Hematopoietic multipotent progenitor cell (in vitro differentiated cells): ENCODE data around the gene SOCS6. TPM values are rescaled to one million over a fixed set of nuclear protein-coding genes. Genes with fewer than 3 reads are reported as not detected.

Experiments used
- DNase-seq, 3 donors: peaks; one replicate each; pipeline ENCODE4 v3.0.0-alpha.2; 2011 to 2015; ENCODE audit warnings: low read depth in 2 of 3, low spot score in 2 of 3
- total RNA-seq: library from RNA; depleted of rRNA; stranded (reverse); fragments of >200 nt; gene quantifications from one replicate; pipeline ENCODE4 v1.2.3, GENCODE V29; 2012

The SOCS6 gene
- total RNA-seq, 1 donor: 14.8 TPM

GRCh38 chr18:70288171-70288850 is 534 bp upstream of the SOCS6 start:
- DNase-seq: peak in 1 of 3 donors; percentile 19

- peak in 2 of 3 donors; percentile 38 to 43 for DNase-seq
Measured at GRCh38 chr18:70289351-70290312, 787 bp downstream of the SOCS6 start.

GRCh38 chr18:70290482-70291294 is 1.8 kb downstream of the SOCS6 start:
- DNase-seq: no peak

DNA sequence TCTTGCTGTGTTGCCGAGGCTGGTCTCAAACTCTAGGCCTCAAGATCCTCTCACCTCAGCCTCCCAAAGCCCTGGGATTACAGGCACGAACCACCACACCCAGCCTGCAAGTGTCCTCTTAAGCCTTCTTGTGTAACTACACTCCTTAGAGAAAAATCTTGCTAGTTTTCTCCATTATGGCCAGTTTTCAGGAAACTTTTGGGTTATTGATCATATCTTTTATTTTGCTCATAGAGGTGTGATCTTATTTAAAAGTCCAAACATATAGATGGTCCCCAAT is 2.4 kb downstream of the SOCS6 start:
- DNase-seq: no peak

- DNase-seq: no peak
Measured at GRCh38 chr18:70292628-70293027, 3.8 kb downstream of the SOCS6 start.

DNA sequence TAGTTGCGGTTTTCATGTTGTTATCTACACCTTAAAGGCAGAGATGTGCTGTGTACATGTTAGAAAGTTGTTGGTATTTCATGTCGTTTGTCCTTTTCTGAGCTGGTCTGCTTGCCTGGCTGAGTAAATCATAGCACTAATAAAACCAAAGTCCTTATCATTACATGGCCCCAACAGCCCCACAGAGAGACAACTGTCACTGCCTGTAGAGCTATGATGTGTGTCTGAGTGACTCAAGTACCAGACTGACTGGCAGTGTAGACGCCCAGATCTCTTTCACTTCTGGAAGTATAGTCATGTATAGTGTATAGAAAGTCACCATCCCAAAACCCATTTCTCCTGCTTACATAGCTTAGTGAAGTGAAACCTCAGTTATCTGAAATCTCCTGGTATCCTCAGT is 4.3 kb downstream of the SOCS6 start:
- DNase-seq: no peak

DNA sequence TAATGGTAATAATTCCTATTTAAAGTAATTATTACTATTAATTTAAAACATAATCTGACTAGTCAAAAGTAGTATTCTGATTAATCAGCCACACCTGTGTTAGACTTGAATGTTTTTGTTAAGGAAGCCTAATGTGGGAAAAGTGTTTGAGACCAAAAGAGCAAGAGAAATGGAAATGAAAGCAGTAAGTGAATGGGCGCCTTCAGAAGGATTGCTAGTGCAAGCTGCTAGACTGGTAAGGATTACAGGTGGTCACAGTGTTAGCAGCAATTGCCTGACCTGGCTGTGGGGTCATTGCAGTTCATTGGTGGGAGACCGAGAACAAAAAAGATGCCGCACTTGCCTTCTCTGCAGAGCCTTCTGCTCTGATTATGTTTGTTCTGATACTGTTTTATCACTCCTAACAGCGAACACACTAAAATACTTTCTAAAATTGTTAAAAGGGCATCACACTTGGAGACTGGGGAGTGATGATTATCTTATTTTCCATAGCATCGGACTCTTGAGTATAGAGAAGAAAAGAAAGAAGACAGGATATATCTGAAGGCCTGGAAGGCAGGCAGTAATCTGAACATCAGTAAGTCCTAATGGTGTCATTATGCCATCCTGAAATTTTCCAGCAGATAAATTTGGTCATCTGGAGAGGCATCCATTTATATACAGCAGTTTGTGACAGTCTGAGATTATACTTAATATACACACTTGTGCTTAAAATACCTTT is 5.8 kb downstream of the SOCS6 start:
- DNase-seq: no peak

GRCh38 chr18:70295192-70296188 is 6.6 kb downstream of the SOCS6 start:
- no peak for DNase-seq

- no peak for DNase-seq
Measured at GRCh38 chr18:70296289-70296688, 7.4 kb downstream of the SOCS6 start.

- DNase-seq: no peak
Measured at GRCh38 chr18:70296781-70297180, 7.9 kb downstream of the SOCS6 start.

DNA sequence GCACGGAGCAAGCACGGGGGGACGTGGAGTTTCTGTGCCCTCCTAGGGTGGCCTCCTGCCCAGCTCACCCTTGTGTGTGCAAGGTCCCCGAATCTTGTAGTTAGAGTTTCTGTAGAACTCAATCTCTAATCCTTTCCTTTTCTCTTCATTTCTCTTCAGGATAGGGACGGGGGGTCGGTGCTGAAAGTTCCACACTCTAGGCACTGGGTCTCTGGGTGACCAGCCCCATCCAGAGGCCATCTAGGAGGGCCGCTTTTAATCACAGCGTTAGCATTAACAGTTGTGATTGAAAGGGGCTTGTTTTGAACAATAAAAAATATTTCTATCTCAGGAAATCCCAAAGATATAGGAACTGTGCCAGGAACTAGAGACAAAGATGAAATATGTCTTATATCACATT is 10.5 kb downstream of the SOCS6 start:
- no peak for DNase-seq

- no peak for DNase-seq
Measured at GRCh38 chr18:70301667-70302066, 12.8 kb downstream of the SOCS6 start.

DNA sequence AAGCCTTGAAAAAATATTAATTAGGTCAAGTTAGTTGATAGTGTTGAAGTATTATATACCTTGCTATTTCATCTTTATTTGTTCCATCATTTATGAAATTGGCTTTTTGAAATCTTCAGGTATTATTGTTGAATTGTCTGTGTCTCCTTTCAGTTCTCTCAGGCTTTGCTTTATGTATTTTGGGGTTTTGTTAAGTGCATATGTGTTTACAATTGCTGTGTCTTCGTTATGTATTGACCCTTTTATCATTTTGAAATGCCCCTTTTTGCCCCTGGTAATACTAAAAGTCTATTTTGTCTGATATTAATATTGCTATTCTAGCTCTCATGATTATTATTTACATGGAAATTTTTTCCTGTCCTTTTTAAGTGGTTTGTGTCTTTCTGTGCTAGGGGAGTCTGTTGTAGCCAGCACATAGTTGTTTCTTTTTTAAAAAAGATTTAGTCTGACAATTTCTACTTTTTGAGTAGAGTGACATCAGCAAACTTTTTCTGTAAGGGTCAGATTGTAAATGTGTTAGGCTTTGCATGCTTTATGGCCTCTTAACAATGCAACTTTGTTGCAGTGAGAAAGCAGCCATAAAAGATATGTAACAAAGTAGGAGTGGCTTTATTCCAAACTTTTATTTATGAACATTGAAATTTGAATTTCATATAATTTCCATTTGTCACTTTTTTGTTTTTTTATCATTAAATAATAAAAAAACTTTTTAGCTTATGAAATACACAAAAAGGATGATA is 19.9 kb downstream of the SOCS6 start:
- no peak for DNase-seq

DNA sequence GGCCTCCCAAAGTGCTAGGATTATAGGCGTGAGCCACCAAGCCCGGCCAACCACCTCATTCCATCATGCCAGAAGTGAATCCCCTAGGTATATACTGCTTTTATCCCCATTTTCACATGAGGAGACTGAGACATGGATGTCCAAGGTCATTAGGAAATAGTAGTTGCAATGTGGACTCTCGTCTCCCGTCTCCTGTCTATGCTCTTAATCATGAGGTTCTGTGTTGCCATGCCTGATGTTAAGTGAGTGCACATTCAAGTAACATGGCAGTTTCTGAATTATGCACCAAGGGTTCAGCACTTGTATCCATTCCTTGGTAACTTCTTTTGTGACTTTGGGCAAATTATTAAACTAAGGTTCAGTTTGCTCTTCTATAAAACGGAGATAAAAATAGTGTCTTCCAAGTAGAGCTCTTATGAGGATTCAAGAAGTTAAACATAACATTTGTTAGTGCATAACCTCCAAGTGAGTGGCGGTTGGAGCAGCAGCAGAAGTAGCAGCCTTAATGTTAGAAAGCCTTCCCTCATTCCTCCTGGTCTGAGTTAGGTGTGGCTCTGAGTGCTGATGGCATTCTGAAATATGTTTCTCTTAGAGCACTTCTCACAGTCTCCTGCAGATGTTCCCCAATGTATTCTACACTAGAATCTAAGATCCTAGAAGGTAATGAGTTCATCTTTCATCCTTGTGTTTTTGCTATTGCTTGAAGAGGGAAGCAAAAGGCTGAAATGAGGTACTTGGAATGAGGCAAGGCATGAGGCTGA is 21.9 kb downstream of the SOCS6 start:
- DNase-seq: no peak

DNA sequence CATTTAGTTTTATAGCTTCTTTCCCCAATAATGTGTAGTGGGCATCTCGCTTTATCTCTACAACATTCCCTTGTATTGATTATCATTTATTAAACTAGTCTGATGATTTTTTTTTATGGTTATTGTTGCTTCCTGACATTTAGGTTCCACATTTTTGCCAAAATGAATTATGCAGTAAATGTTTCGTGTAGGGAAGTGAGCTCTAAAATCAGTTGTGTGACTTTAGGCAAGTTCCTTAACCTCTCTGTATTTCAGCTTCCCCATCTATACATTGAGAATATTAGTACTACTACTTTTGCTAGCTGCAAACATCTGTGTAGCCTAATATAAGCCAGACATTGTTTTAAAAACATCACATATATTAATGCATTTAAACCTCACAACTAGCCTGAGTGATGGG is 22.9 kb downstream of the SOCS6 start:
- no peak for DNase-seq

DNA sequence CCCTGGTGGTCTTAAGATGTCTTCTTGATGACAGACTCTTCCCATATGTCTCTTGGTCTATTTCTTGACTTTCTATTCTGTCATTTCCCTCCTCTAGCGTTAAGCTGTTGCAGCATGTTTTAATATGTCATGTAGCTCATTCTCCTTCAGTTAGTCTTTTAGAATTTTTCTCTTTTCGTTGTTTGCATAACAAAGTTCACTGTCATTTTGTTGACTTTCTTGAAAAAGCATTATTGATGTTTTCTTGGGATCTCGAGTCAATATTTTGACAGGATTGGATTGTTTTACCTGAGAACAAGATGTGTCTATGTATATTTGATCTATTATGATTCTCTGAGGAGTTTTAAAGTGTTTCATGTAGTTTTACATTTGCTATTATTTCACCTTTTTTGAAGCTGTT is 24.8 kb downstream of the SOCS6 start:
- no peak for DNase-seq

DNA sequence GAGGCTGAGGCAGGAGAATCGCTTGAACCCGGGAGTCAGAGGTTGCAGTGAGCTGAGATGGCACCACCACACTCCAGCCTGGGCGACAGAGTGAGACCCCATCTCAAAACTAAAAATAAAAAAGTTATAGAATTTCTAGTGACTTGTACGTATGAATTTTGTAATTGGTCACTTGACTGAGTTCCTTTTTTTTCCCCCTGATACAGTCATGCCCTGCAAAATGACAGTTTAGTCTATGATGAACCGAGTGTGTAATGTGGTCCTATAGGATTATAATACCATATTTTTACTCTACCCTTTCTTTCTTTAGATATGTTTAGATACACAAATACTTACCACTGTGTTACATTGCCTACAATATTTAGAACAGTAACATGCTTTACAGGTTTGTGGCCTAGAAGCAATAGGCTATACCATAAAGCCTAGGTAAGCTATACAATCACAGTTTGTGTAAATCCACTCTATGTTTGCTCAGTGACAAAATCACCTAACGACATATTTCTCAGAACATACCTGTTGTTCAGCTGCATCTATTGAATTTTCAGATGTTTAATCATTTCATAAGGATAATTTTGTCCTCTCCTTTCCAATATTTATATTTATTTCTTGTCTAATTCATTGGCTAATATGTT is 25.4 kb downstream of the SOCS6 start:
- no peak for DNase-seq

DNA sequence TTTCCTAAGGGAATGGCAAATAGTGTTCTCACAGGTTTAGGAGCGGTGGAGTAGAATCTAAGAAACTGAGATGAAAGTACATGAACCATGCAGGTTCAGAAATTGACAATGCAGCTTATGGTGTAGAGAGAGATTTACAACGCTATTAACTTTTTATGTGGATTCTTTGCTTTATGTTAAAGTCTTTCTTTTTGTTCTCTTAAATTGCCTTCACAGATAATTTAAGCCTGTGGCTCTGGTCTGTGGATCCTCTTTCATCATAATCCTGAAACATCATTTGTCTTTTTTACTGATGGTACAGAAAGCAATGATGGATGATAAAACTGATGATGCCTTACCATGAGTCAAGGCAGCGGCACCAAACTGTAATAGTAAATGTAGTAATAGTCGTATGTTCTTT is 30.3 kb downstream of the SOCS6 start:
- DNase-seq: no peak
